Thoracic aorta (tissue), 2 donors: ENCODE data around the gene ZNF680. TPM values are rescaled to one million over a fixed set of nuclear protein-coding genes. Genes with fewer than 3 reads are reported as not detected.

ENCODE experiments used
- ATAC-seq: fragments of 150-250 bp; one replicate; pipeline ENCODE4 v1.8.0; 2017; ENCODE audit warnings: low read depth; ENCODE audit not compliant: insufficient number of reproducible peaks, low FRiP score
- DNase-seq: peaks from one replicate; pipeline ENCODE4 v3.0.0-alpha.2; 2020; ENCODE audit warnings: low spot score
- H3K27ac ChIP-seq, 2 donors: fragments of 200-600 bp; sonication (generic); 1 replicate in 1 of 2; 2 replicates in 1 of 2; pipeline ENCODE4 v1.5.1; 2016; ENCODE audit warnings: mild to moderate bottlenecking in 2 of 2, moderate library complexity in 2 of 2
- H3K27me3 ChIP-seq: fragments of 200-600 bp; sonication (generic); replicated peaks from 2 replicates; pipeline ENCODE4 v1.6.0; 2016; ENCODE audit warnings: mild to moderate bottlenecking; ENCODE audit not compliant: insufficient read depth
- H3K36me3 ChIP-seq: fragments of 200-600 bp; sonication (generic); one replicate; pipeline ENCODE4 v1.5.1; 2016
- H3K4me1 ChIP-seq, 2 donors: fragments of 200-600 bp; sonication (generic); 1 replicate in 1 of 2; 2 replicates in 1 of 2; pipeline versions ENCODE4 v1.5.1 to v1.6.0; 2016; ENCODE audit warnings: low read depth in 2 of 2, mild to moderate bottlenecking in 1 of 2; ENCODE audit not compliant: control insufficient read depth in 1 of 2
- H3K4me3 ChIP-seq: fragments of 200-600 bp; sonication (generic); 2 replicates; pipeline ENCODE4 v1.5.1; 2016; ENCODE audit warnings: mild to moderate bottlenecking
- H3K9me3 ChIP-seq: fragments of 200-600 bp; sonication (generic); 2 replicates; pipeline ENCODE4 v1.5.1; 2016
- CTCF ChIP-seq: fragments of 200-600 bp; sonication (generic); IDR thresholded peaks from one replicate; pipeline ENCODE4 v1.5.1; 2019; ENCODE audit warnings: antibody characterized with exemption
- total RNA-seq, 2 donors: library from RNA; depleted of rRNA; stranded (reverse); fragments of >200 nt; gene quantifications; one replicate each; pipeline versions ENCODE4 v1.1.0 to v1.2.3, GENCODE V29; 2016

Gene ZNF680
- total RNA-seq, 2 donors from 2014 or later, result 32.6 to 35.4 TPM

- no peak overlapping the region for H3K4me3 ChIP-seq
- no peak for TF ChIP-seq CTCF
- ATAC-seq (no peak), DNase-seq (no peak)
- H3K27ac ChIP-seq, result no peak overlapping the region
- no peaks in the 10 kb centered on the region for H3K4me1 ChIP-seq
- no peaks in the 10 kb centered on the region for H3K27me3 ChIP-seq
- peaks cover 19% of the 10 kb centered on the region for H3K9me3 ChIP-seq
- peaks cover 5% of the 10 kb centered on the region for H3K36me3 ChIP-seq
Observed at GRCh38 chr7:64498270-64498669, 64.6 kb downstream of the ZNF680 start.

GRCh38 chr7:64494912-64495461, 67.9 kb downstream of the ZNF680 start:
- ATAC-seq (no peak), DNase-seq (no peak)
- H3K27ac ChIP-seq, result no peak overlapping the region
- H3K4me3 ChIP-seq, result peak overlapping the region; percentile 61
- no peak for TF ChIP-seq CTCF
- no peaks in the 10 kb centered on the region for H3K27me3 ChIP-seq
- no peaks in the 10 kb centered on the region for H3K4me1 ChIP-seq
- H3K36me3 ChIP-seq, result peaks cover 5% of the 10 kb centered on the region
- peaks cover 5% of the 10 kb centered on the region for H3K9me3 ChIP-seq

- Histone ChIP-seq H3K27me3 (no peaks in the 10 kb centered on the region), H3K9me3 (no peaks in the 10 kb centered on the region), H3K4me3 (no peak overlapping the region), H3K36me3 (no peaks in the 10 kb centered on the region), H3K27ac (no peak overlapping the region), H3K4me1 (no peaks in the 10 kb centered on the region)
- TF ChIP-seq CTCF, result no peak
- ATAC-seq (no peak), DNase-seq (no peak)
Observed at GRCh38 chr7:64485623-64486022, 77.2 kb downstream of the ZNF680 start.

Other genes with a start within 250 kb of the ZNF680 start
- gene ZNF736, start 249.1 kb downstream of the ZNF680 start, total RNA-seq, result 10 to 100 TPM; 14.2 to 17.1 TPM
- 1 to 10 TPM; 5.6 to 6.9 TPM for gene ZNF107, start 103.1 kb upstream of the ZNF680 start, total RNA-seq
- 10 to 100 TPM in 1 of 2 donors, 1 to 10 TPM in 1; 7.7 to 11.0 TPM for gene ZNF138, start 231.4 kb upstream of the ZNF680 start, total RNA-seq